ENCODE results near the gene PARP15. TPM values are rescaled to one million over a fixed set of nuclear protein-coding genes. Genes with fewer than 3 reads are reported as not detected.

Gene PARP15
- total RNA-seq, 1 experiment from 2014 or later, result 0.12 TPM

GRCh38 chr3:122546151-122546550, 31.3 kb upstream of the PARP15 start:
- no peak overlapping the region for H3K27ac ChIP-seq (ENCODE audit: low read depth, low read length)
- CTCF ChIA-PET, result no interaction called here
- H4K20me1 ChIP-seq (ENCODE audit: insufficient read depth), result no peaks in the 10 kb centered on the region
- RAD21 ChIA-PET (ENCODE audit: low non-redundant PET in 1 of 2, low total read pairs in 2 of 2, uncharacterized antibody in 2 of 2, unreplicated experiment in 2 of 2), result no interaction called here
- no peaks in the 10 kb centered on the region for H3K36me3 ChIP-seq (ENCODE audit: control insufficient read depth in 1 of 2, insufficient read depth in 2 of 2, low read length in 2 of 2)
- H3K4me2 ChIP-seq (ENCODE audit: low read length), result no peak overlapping the region
- no TSS peak for BruUV-seq (replicated peaks)
- no peak for DNase-seq (ENCODE audit: low read depth, low spot score)
- POLR2A ChIA-PET, result no interaction called here
- no peak for TF ChIP-seq CBX3 (IDR thresholded peaks at IDR 0.05; ENCODE audit: low read depth)
- no peak for TF ChIP-seq ATF3 (IDR thresholded peaks at IDR 0.05)
- TF ChIP-seq SRF (IDR thresholded peaks at IDR 0.05; ENCODE audit: low read depth), result no peak
- TF ChIP-seq CTCF (IDR thresholded peaks at IDR 0.05 in 2 of 3, conservative IDR thresholded peaks at IDR 0.05 in 1 of 3; ENCODE audit: borderline replicate concordance in 1 of 3, insufficient read depth in 1 of 3, low read depth in 2 of 3, low read length in 2 of 3), result no peak
- no peak for TF ChIP-seq POLR2AphosphoS5 (IDR thresholded peaks at IDR 0.05; ENCODE audit: low read depth, low read length)
- no peak for TF ChIP-seq TCF7L2 (IDR thresholded peaks at IDR 0.05; ENCODE audit: borderline replicate concordance, extremely low read depth, insufficient read depth, insufficient read length)
- TF ChIP-seq REST (IDR thresholded peaks at IDR 0.05; ENCODE audit: low read depth), result no peak
- no peak for TF ChIP-seq EZH2 (IDR thresholded peaks at IDR 0.05)
- no peak for TF ChIP-seq CEBPB (IDR thresholded peaks at IDR 0.05; ENCODE audit: low read depth)
- H3K4me1 ChIP-seq (ENCODE audit: control insufficient read depth in 1 of 2, insufficient read depth in 2 of 2, low read length in 2 of 2), result no peaks in the 10 kb centered on the region
- intact Hi-C loops (cut with micrococcal nuclease), result no loop called here
- H3K9ac ChIP-seq (ENCODE audit: low read length), result no peak overlapping the region
- no peaks in the 10 kb centered on the region for H3K9me2 ChIP-seq (ENCODE audit: insufficient read depth)
- no peak overlapping the region for H3K4me3 ChIP-seq (replicated peaks in 1 of 2; ENCODE audit: low read depth in 1 of 2, low read length in 2 of 2)
- no peak overlapping the region for H2AFZ ChIP-seq (ENCODE audit: low read depth, low read length, poor library complexity, severe bottlenecking)
- no peak for ATAC-seq
- H3K27me3 ChIP-seq (ENCODE audit: insufficient read depth, low read length), result no peaks in the 10 kb centered on the region
- no peaks in the 10 kb centered on the region for H3K9me3 ChIP-seq (ENCODE audit: control insufficient read depth in 1 of 2, insufficient read depth in 1 of 2, low read depth in 1 of 2, low read length in 2 of 2)
- no peaks in the 10 kb centered on the region for H3K79me2 ChIP-seq (ENCODE audit: insufficient read depth, low read length)
